GM12878 (cell line): ENCODE measurements around the gene PHYKPL. TPM values are rescaled to one million over a fixed set of nuclear protein-coding genes. Genes with fewer than 3 reads are reported as not detected.

ENCODE experiments used
- ATAC-seq: fragments of 200-7000 bp; cut with Tn5 transposase; 3 replicates; pipeline ENCODE4 v1.9.1; 2020; ENCODE audit warnings: mild to moderate bottlenecking, moderate library complexity
- BruUV-seq: library from RNA; stranded (reverse); fragments of 400-500 nt; replicated peaks from 2 replicates; lab custom pipeline; 2021; lab: Mats Ljungman, UMichigan
- CTCF ChIA-PET: fragments of 300-600 bp; sonication (Branson Sonifier 250); formaldehyde crosslinking; extraction: SDS; loops from one replicate; lab custom pipeline; 2021; ENCODE audit warnings: inconsistent platforms; lab: Yijun Ruan, JAX
- POLR2A ChIA-PET: fragments of 350-600 bp; formaldehyde crosslinking; extraction: SDS; loops from one replicate; lab custom pipeline; 2021; ENCODE audit warnings: inconsistent platforms; lab: Charles Lee
- RAD21 ChIA-PET: fragments of 300-600 bp; sonication (Branson Sonifier 250); formaldehyde crosslinking; loops from one replicate; lab custom pipeline; 2023; ENCODE audit warnings: antibody characterized with exemption; ENCODE audit not compliant: unreplicated experiment; lab: Charles Lee
- SMC1A ChIA-PET: fragments of 300-600 bp; sonication (Branson Sonifier 250); formaldehyde crosslinking; loops from one replicate; lab custom pipeline; 2023; ENCODE audit not compliant: unreplicated experiment, uncharacterized antibody; lab: Charles Lee
- DNase-seq: peaks from one replicate; pipeline ENCODE4 v3.0.0-alpha.2; 2011; ENCODE audit warnings: low read depth, low spot score
- FAIRE-seq: peaks from 3 replicates; lab custom pipeline; 2011; peaks lifted over from hg19 to GRCh38; lab: Jason Lieb, UNC
- H2AFZ ChIP-seq: 2 replicates; pipeline ENCODE4 v1.6.0; 2011; ENCODE audit warnings: low read depth, low read length, control low read depth; ENCODE audit not compliant: control insufficient read depth
- H3K27ac ChIP-seq: 2 replicates; pipeline ENCODE4 v1.5.1; 2011; ENCODE audit warnings: control low read depth; ENCODE audit not compliant: control insufficient read depth, insufficient read depth
- H3K27me3 ChIP-seq, 2 experiments: replicated peaks in 1 of 2; 2 replicates each; pipeline versions ENCODE4 v1.6.0 to v1.6.1; 2011; ENCODE audit warnings: low read length in 1 of 2; ENCODE audit not compliant: control insufficient read depth in 2 of 2, insufficient read depth in 2 of 2
- H3K36me3 ChIP-seq, 2 experiments: 2 replicates each; pipeline ENCODE4 v1.5.1; 2011; ENCODE audit warnings: low read length in 1 of 2; ENCODE audit not compliant: control insufficient read depth in 2 of 2, insufficient read depth in 2 of 2
- H3K4me1 ChIP-seq: 2 replicates; pipeline ENCODE4 v1.6.1; 2011; ENCODE audit warnings: mild to moderate bottlenecking, low read length, moderate library complexity, mixed read lengths; ENCODE audit not compliant: control insufficient read depth, insufficient read depth
- H3K4me2 ChIP-seq: 2 replicates; pipeline ENCODE4 v1.6.0; 2011; ENCODE audit warnings: control low read depth; ENCODE audit not compliant: control insufficient read depth, insufficient read depth
- H3K4me3 ChIP-seq: fragments of 200-600 bp; sonication (generic); 2 replicates; pipeline ENCODE4 v1.5.1; 2016
- H3K79me2 ChIP-seq: 2 replicates; pipeline ENCODE4 v1.6.0; 2011; ENCODE audit warnings: low read length; ENCODE audit not compliant: control insufficient read depth, insufficient read depth
- H3K9ac ChIP-seq: 2 replicates; pipeline ENCODE4 v1.8.0; 2011; ENCODE audit warnings: low read length, control low read depth, mixed read lengths; ENCODE audit not compliant: control insufficient read depth, insufficient read depth
- H3K9me3 ChIP-seq: replicated peaks from 3 replicates; pipeline ENCODE4 v1.5.1; 2011; ENCODE audit warnings: mild to moderate bottlenecking, low read length; ENCODE audit not compliant: control insufficient read depth, insufficient read depth
- H4K20me1 ChIP-seq: 2 replicates; pipeline ENCODE4 v1.6.0; 2011; ENCODE audit not compliant: control insufficient read depth, insufficient read depth
- BRCA1 ChIP-seq: IDR thresholded peaks from 2 replicates; pipeline ENCODE4 v1.6.1; 2011; ENCODE audit warnings: low read depth, low read length, improper control_type of control experiment
- EED ChIP-seq: sonication (generic); IDR thresholded peaks from 2 replicates; pipeline ENCODE4 v1.6.1; 2016; ENCODE audit warnings: antibody characterized with exemption, low read depth
- MXI1 ChIP-seq: fragments of 150-350 bp; IDR thresholded peaks from 2 replicates; pipeline ENCODE4 v1.6.1; 2011; ENCODE audit warnings: low read depth, mild to moderate bottlenecking, inconsistent platforms, low read length, improper control_type of control experiment
- RUNX3 ChIP-seq: IDR thresholded peaks from 2 replicates; pipeline ENCODE4 v1.6.1; 2012; ENCODE audit warnings: low read length, inconsistent platforms
- WGBS: methylation state at CpG from one replicate; pipeline ENCODE4 v1.1.6; 2016; ENCODE audit warnings: low lambda C conversion rate; ENCODE audit not compliant: insufficient replicate concordance, insufficient coverage; ENCODE audit errors: missing lambda C conversion rate; 5-methylcytosine and 5-hydroxymethylcytosine counted together
- in situ Hi-C: fragments of 300-500 bp; cut with MboI; formaldehyde crosslinking; loops from 9 replicates; pipeline ENCODE4 v1.14.3; 2018; ENCODE audit warnings: mixed read lengths
- intact Hi-C: fragments of 100-400 bp; cut with micrococcal nuclease; formaldehyde crosslinking; loops from one replicate; pipeline ENCODE4 v1.14.2; 2022; ENCODE audit not compliant: unreplicated experiment
- polyA plus RNA-seq, 11 experiments: library from polyadenylated mRNA; depleted of rRNA in 4 of 11; unstranded in 6 of 11; stranded (reverse) in 5 of 11; fragments of >200 nt; fragmentation: Nextera tagmentation in 4 of 11; fragmentation: Illumina TruSeq in 1 of 11; extraction: Ambion mirVana in 4 of 11; extraction: Trizol in 1 of 11; gene quantifications; 1 replicate in 1 of 11; 2 replicates in 10 of 11; pipeline versions ENCODE4 v1.2.1 to v1.2.3, GENCODE V29; 2011 to 2016; ENCODE audit warnings: inconsistent platforms in 2 of 11, missing spikeins in 2 of 11, low read depth in 1 of 11
- total RNA-seq, 4 experiments: library from RNA; depleted of rRNA in 3 of 4; stranded (reverse); fragments of >200 nt in 3 of 4; fragmentation: Illumina TruSeq in 1 of 4; extraction: Trizol in 1 of 4; gene quantifications; 2 replicates each; pipeline versions ENCODE4 v1.2.1 to v1.2.3, GENCODE V29; 2013 to 2021
- TF ChIP-seq, protein P1 (sequence below): IDR thresholded peaks from 2 replicates; pipeline ENCODE4 v1.6.1; 2011; ENCODE audit warnings: borderline replicate concordance, low read depth, mild to moderate bottlenecking, moderate library complexity, low read length; ENCODE audit not compliant: insufficient read depth, poor library complexity, severe bottlenecking

The PHYKPL gene
- total and polyA plus RNA-seq, 10 of the 15 experiments (the other 5 are each of a cell fraction or from before 2014, with no cell fraction given) = 4.5 to 53.9 (median 25.6) TPM

DNA sequence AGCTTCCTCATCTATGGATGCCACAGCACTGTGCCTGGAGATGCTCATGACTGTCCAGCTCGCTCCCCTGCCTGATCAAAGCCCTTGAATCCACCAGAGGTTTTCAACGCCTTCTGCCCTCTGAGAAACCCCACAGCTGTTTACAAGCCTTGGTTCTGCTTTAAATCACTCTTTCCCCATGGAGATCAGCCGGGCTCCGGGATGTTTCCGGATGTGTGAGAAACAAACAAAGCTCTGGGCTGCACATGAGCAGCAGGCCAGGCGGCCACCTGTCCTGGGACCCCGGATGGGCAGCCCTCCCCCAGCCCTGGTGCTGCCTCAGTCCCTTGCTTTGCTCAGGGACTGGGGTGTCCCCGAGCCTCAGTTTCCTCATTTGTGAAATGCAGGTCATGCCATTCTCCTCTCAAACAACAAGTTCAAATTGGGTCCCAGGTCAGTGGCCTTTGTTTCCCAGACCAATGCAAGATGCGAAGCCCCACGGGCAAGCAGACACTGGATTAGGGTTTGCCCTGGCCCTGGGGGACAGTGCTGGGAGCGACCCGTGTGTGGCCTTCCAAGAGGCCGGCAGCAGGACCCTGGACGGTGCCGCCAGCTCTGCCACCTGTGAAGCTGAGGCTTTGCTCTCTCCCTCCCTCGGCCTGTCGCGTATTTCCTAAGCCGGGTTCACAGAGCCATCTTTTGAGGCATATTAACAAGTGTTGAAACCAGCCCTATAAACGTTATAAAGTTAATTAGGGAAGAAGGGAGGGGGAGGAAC lies 42.4 kb upstream of the PHYKPL start:
- SMC1A ChIA-PET = no interaction called here
- H3K4me3 ChIP-seq = no peak overlapping the region
- WGBS = 56% methylated on average over 20 of the region's 20 CpGs
- POLR2A ChIA-PET = no interaction called here
- H3K36me3 ChIP-seq = no peaks in the 10 kb centered on the region
- H4K20me1 ChIP-seq = no peaks in the 10 kb centered on the region
- ATAC-seq (no peak), DNase-seq (no peak), FAIRE-seq (no peak)
- CTCF ChIA-PET = interaction anchor here (1.0 kb wide), 1 partner anchor 277 kb away, joined by 4 read pairs; no protein-coding TSS in a partner anchor
- H3K79me2 ChIP-seq = no peaks in the 10 kb centered on the region
- BruUV-seq = no TSS peak
- in situ Hi-C loops = loop anchor here (5.0 kb wide), 2 partner anchors 277 to 1222 kb away; no protein-coding TSS in a partner anchor
- H2AFZ ChIP-seq = no peak overlapping the region
- H3K4me1 ChIP-seq = no peaks in the 10 kb centered on the region
- intact Hi-C loops = no loop called here
- no peak for TF ChIP-seq MXI1
- RAD21 ChIA-PET = no interaction called here
- H3K27ac ChIP-seq = no peak overlapping the region
- H3K9me3 ChIP-seq = no peaks in the 10 kb centered on the region
- no peak overlapping the region for H3K4me2 ChIP-seq
- no peaks in the 10 kb centered on the region; a peak in 1 of 4 replicates for H3K27me3 ChIP-seq
- no peak overlapping the region for H3K9ac ChIP-seq

DNA sequence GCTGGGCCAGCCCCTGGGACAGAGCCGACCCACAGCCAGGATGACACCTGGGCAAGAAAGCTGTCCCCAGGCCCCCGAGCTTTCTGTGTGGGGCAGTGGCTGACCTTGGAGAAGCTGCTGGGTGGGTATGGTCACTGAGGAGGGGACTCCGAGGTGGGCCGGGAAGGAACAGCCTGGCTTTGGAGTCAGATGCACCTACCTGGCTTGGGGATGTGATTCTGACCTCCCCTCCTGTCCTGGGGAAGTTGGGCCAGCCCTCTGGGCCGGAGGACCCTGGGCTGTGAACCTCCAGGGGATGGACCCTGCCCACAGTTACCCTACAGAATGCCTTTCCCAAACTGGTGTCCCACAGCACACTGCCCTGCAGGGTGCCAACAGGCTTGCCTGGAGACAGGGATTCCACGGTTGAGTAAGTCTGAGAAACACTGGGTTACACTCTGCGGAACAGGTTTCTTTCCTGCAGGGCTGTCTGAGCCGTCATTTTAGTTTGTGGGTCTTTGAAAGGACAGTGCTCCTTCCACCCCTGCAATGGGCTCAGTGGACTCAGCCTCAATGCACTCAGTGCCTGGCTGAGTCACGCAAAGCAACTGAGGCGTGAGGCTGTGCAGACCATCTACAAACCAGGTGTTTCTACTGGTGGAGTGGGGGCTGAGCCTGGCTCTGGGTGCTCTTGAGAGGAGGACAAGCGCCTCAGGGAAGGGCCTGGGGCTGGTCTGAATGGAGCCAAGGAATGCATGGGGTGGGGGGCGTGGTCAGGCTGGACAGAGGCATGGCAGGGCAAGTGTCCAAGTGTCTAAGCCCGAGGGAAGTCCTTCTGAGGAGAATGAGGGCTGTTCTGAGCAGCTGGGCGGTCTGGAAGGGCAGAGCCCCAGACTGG lies 41.3 kb upstream of the PHYKPL start:
- no peaks in the 10 kb centered on the region for H4K20me1 ChIP-seq
- ATAC-seq (no peak), FAIRE-seq (no peak), DNase-seq (no peak)
- H2AFZ ChIP-seq = no peak overlapping the region
- H3K27me3 ChIP-seq = no peaks in the 10 kb centered on the region; a peak in 1 of 4 replicates
- in situ Hi-C loops (no loop called here), intact Hi-C loops (no loop called here)
- H3K9me3 ChIP-seq = no peaks in the 10 kb centered on the region
- RAD21 ChIA-PET = no interaction called here
- CTCF ChIA-PET = interaction anchor here (1.0 kb wide), 1 partner anchor 278 kb away, joined by 4 read pairs; no protein-coding TSS in a partner anchor
- H3K4me2 ChIP-seq = no peak overlapping the region
- H3K9ac ChIP-seq = no peak overlapping the region
- H3K4me1 ChIP-seq = no peaks in the 10 kb centered on the region
- H3K4me3 ChIP-seq = no peak overlapping the region
- TF ChIP-seq, protein P1, sequence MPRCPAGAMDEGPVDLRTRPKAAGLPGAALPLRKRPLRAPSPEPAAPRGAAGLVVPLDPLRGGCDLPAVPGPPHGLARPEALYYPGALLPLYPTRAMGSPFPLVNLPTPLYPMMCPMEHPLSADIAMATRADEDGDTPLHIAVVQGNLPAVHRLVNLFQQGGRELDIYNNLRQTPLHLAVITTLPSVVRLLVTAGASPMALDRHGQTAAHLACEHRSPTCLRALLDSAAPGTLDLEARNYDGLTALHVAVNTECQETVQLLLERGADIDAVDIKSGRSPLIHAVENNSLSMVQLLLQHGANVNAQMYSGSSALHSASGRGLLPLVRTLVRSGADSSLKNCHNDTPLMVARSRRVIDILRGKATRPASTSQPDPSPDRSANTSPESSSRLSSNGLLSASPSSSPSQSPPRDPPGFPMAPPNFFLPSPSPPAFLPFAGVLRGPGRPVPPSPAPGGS = no peak
- TF ChIP-seq RUNX3 = no peak
- TF ChIP-seq BRCA1 = no peak
- no peak for TF ChIP-seq EED
- no peaks in the 10 kb centered on the region for H3K79me2 ChIP-seq
- 36% methylated on average over 13 of the region's 14 CpGs for WGBS
- no peaks in the 10 kb centered on the region for H3K36me3 ChIP-seq
- POLR2A ChIA-PET = no interaction called here
- SMC1A ChIA-PET = no interaction called here
- no peak overlapping the region for H3K27ac ChIP-seq
- BruUV-seq = no TSS peak
